ENCODE measurements around the gene MDP1.
"Not testable (repeated sequence)": the region's sequence is repeated elsewhere in the genome, so short reads cannot be mapped to it uniquely, and the experiment has no call there.

GRCh38 chr14:24202538-24202937, 13.3 kb downstream of the MDP1 start:
- not testable (repeated sequence) for TF ChIP-seq CREB5 (CRISPR knock-in tag; IDR thresholded peaks at IDR 0.05; ENCODE audit: low read depth); ZNF8 (CRISPR knock-in tag; IDR thresholded peaks at IDR 0.05)

All from SK-N-SH treated with all-trans-retinoic acid at 6 μM for 48 hours (cell line).